Sigmoid colon (tissue), 7 donors: ENCODE data around the gene SLBP. TPM values are rescaled to one million over a fixed set of nuclear protein-coding genes. Genes with fewer than 3 reads are reported as not detected.

Experiments used
- DNase-seq: peaks from one replicate; pipeline ENCODE4 v3.0.0-alpha.2; 2019
- H3K27ac ChIP-seq, 4 donors: fragments of 200-600 bp; sonication (generic); one replicate each; pipeline ENCODE4 v1.5.1; 2016 to 2019; ENCODE audit warnings: mild to moderate bottlenecking in 1 of 4
- H3K27me3 ChIP-seq, 3 donors: fragments of 200-600 bp; sonication (generic); one replicate each; pipeline ENCODE4 v1.5.1; 2019; ENCODE audit warnings: mild to moderate bottlenecking in 1 of 3
- H3K36me3 ChIP-seq, 4 donors: fragments of 200-600 bp; sonication (generic); one replicate each; pipeline ENCODE4 v1.5.1; 2016 to 2019
- H3K4me1 ChIP-seq, 4 donors: fragments of 200-600 bp; sonication (generic); one replicate each; pipeline ENCODE4 v1.5.1; 2017 to 2019
- H3K4me3 ChIP-seq, 4 donors: fragments of 200-600 bp; sonication (generic); one replicate each; pipeline ENCODE4 v1.5.1; 2017 to 2019; ENCODE audit warnings: mild to moderate bottlenecking in 2 of 4, moderate library complexity in 1 of 4
- H3K9me3 ChIP-seq, 4 donors: fragments of 200-600 bp in 3 of 4; sonication (generic) in 3 of 4; one replicate each; pipeline versions ENCODE4 v1.5.1 to v1.6.1; 2013 to 2019
- EP300 ChIP-seq, 4 donors: sonication (generic); formaldehyde crosslinking; IDR thresholded peaks; one replicate each; pipeline ENCODE4 v1.6.1; 2017; ENCODE audit warnings: antibody characterized with exemption in 4 of 4
- POLR2A ChIP-seq, 2 donors: fragments of 450-650 bp; IDR thresholded peaks; one replicate each; pipeline ENCODE4 v1.6.1; 2016; ENCODE audit warnings: antibody characterized with exemption in 2 of 2, mild to moderate bottlenecking in 2 of 2, moderate library complexity in 2 of 2
- POLR2AphosphoS5 ChIP-seq, 4 donors: sonication (generic); formaldehyde crosslinking; IDR thresholded peaks; one replicate each; pipeline ENCODE4 v1.6.1; 2017; ENCODE audit warnings: antibody characterized with exemption in 4 of 4
- WGBS, 2 donors: extraction: QIAGEN DNeasy Blood & Tissue Kit; methylation state at CpG; one replicate each; pipeline ENCODE4 v1.1.7; 2013; 5-methylcytosine and 5-hydroxymethylcytosine counted together
- intact Hi-C: fragments of 100-400 bp; cut with DNase I; formaldehyde crosslinking; loops from one replicate; pipeline ENCODE4 v1.15.1; 2023
- polyA plus RNA-seq, 3 donors: library from polyadenylated mRNA; stranded (reverse); fragments of 200-250 nt; gene quantifications; one replicate each; pipeline ENCODE4 v1.2.3, GENCODE V29; 2013
- total RNA-seq, 4 donors: library from RNA; depleted of rRNA; stranded (reverse); fragments of >200 nt; gene quantifications; one replicate each; pipeline ENCODE4 v1.1.0, GENCODE V29; 2016
- TF ChIP-seq, protein P1 (sequence below), 4 experiments: fragments of 450-650 bp in 3 of 4; fragments of 200-600 bp in 1 of 4; IDR thresholded peaks; one replicate each; pipeline ENCODE4 v1.5.1; 2016 to 2019; ENCODE audit warnings: antibody characterized with exemption in 4 of 4, mild to moderate bottlenecking in 3 of 4, moderate library complexity in 2 of 4
- donor health status: healthy with polysubstance abuse.
- donor health status: Bipolar disorder and iron deficiency.
- donor health status: healthy.

SLBP gene
- total and polyA plus RNA-seq, 7 donors, result 32.3 to 48.9 (median 36.0) TPM

DNA sequence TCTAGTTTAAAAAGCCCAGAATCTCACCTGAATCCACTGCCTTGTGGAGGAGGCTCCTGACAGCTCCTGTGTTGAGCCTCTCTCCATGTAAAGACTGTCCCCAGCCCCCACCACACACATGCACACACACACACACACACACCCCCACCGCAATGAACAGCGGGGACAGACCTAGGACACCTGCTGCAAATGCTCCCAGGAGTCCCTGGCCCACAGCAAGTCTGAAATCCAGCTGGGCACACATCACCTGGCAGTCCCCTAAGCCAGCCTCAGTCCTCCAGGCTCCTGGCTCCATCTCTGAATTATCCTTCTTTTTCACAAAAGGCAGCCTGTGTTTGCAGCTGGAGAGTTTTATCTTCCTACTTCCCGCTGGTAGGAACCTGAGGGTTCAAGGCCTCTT, 21.4 kb downstream of the SLBP start:
- DNase-seq, result peak; percentile 30
- Histone ChIP-seq H3K9me3 (no peaks in the 10 kb centered on the region), H3K27me3 (no peaks in the 10 kb centered on the region), H3K4me3 (no peak overlapping the region), H3K4me1 (no peaks in the 10 kb centered on the region), H3K27ac (no peak overlapping the region), H3K36me3 (peaks cover 0 to 53% (median 34%) of the 10 kb centered on the region in 4 donors)
- WGBS, 2 donors, result 99% methylated on average over 3 of the region's 3 CpGs
- intact Hi-C loops, result no loop called here
- TF ChIP-seq POLR2A (IDR thresholded peaks at IDR 0.05), result no peak
- TF ChIP-seq POLR2AphosphoS5 (IDR thresholded peaks at IDR 0.05), result no peak
- no peak for TF ChIP-seq EP300 (IDR thresholded peaks at IDR 0.05)
- TF ChIP-seq, protein P1, sequence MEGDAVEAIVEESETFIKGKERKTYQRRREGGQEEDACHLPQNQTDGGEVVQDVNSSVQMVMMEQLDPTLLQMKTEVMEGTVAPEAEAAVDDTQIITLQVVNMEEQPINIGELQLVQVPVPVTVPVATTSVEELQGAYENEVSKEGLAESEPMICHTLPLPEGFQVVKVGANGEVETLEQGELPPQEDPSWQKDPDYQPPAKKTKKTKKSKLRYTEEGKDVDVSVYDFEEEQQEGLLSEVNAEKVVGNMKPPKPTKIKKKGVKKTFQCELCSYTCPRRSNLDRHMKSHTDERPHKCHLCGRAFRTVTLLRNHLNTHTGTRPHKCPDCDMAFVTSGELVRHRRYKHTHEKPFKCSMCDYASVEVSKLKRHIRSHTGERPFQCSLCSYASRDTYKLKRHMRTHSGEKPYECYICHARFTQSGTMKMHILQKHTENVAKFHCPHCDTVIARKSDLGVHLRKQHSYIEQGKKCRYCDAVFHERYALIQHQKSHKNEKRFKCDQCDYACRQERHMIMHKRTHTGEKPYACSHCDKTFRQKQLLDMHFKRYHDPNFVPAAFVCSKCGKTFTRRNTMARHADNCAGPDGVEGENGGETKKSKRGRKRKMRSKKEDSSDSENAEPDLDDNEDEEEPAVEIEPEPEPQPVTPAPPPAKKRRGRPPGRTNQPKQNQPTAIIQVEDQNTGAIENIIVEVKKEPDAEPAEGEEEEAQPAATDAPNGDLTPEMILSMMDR (IDR thresholded peaks at IDR 0.05), result no peak

DNA sequence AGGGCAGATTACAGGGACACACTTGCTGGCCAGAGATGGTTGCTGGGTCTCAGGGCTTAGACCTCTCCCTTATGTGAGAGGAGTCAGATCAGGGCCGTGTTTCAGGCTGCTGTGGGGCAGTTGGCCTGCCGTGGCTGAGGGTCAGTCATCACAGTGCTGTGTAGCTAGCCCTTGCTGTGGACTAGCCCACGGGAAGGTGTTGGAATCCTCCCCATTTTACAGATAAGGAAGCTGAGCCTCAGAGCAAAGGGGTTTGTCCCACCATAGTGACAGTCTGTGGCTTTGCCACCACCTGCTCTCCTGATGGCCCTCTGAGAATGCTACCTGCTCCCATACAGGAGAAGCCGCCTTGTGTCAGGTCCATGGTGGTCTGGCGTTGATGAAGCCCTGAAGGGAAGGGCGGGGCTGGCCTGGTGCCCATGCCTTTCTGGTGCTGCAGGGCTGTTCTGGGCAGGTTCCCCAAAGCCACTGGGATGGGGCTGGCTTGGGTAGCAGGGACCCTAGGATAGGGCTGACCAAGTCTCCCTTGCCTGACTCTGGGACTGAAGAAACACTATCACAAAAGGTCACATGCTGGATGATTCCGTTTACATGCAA, 25.6 kb downstream of the SLBP start:
- H3K36me3 ChIP-seq, result peaks cover 0 to 15% (median 6%) of the 10 kb centered on the region in 4 donors
- 45 to 70% methylated on average over 7 of the region's 7 CpGs for WGBS, 2 donors
- TF ChIP-seq POLR2A (IDR thresholded peaks at IDR 0.05), result no peak
- TF ChIP-seq POLR2AphosphoS5 (IDR thresholded peaks at IDR 0.05), result no peak
- TF ChIP-seq, protein P1 (IDR thresholded peaks at IDR 0.05), result no peak
- no peak for TF ChIP-seq EP300 (IDR thresholded peaks at IDR 0.05)
- no peaks in the 10 kb centered on the region for H3K9me3 ChIP-seq
- no peak for DNase-seq
- no peak overlapping the region for H3K27ac ChIP-seq
- no peak overlapping the region for H3K4me3 ChIP-seq
- H3K4me1 ChIP-seq, result peaks cover 0 to 20% (median 11%) of the 10 kb centered on the region in 4 donors
- H3K27me3 ChIP-seq, result no peaks in the 10 kb centered on the region
- intact Hi-C loops, result no loop called here

DNA sequence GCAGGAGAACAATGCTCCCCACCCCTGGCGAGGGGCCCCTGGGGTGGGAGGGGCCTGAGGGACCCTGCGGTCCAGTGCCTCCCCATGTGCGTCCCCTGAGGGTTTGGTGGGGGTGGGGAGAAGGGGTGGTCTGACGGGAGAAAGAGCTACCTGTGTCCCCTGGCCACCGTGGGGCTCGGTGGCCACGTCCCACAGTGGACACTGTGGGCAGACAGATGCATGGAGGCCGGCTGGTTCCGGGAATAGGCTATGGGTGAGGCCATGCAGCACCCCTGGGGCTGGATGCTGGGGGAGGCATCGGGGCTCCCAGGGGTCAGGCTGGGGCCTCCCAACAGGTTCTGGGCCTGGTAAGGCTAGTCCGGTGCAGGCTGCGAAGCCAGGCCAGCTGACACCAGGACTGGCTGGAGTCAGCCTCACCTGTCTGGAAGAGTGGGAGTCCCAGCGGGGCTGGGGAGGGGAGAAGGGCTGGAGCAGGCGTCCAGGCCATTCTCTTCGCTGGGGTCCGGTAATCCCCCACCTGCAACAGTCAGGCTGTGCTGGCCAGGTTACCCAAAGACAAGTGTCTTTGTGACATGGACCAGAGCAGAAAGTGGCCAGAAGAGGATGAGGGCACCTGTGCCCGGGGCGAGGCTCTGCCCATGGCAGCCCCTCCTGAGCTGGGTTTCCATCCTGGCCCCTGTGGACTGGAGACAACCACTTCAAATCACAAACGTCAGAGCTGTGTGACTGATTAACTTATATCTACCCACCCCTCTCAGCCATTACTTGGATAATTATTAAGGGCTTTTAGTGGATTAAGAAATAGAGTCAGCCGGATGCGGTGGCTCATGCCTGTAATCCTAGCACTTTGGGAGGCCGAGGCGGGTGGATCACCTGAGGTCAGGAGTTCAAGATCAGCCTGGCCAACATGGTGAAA, 26.6 kb downstream of the SLBP start:
- TF ChIP-seq, protein P1 (IDR thresholded peaks at IDR 0.05), result no peak
- TF ChIP-seq POLR2AphosphoS5 (IDR thresholded peaks at IDR 0.05), result no peak
- TF ChIP-seq EP300 (IDR thresholded peaks at IDR 0.05), result no peak
- no peak for TF ChIP-seq POLR2A (IDR thresholded peaks at IDR 0.05)
- peaks cover 0 to 5% (median under 1%) of the 10 kb centered on the region in 4 donors for H3K36me3 ChIP-seq
- H3K27ac ChIP-seq, result peak overlapping the region; percentile 72 to 81 (median 79)
- no peaks in the 10 kb centered on the region for H3K9me3 ChIP-seq
- no peak for DNase-seq
- no peak overlapping the region for H3K4me3 ChIP-seq
- 62 to 86% methylated on average over 23 of the region's 23 CpGs for WGBS, 2 donors
- peaks cover 0 to 20% (median 11%) of the 10 kb centered on the region in 4 donors for H3K4me1 ChIP-seq
- no peaks in the 10 kb centered on the region for H3K27me3 ChIP-seq
- intact Hi-C loops, result loop anchor here (2.0 kb wide), 1 partner anchor 27 kb away; the partner anchor contains the start of gene SLBP

DNA sequence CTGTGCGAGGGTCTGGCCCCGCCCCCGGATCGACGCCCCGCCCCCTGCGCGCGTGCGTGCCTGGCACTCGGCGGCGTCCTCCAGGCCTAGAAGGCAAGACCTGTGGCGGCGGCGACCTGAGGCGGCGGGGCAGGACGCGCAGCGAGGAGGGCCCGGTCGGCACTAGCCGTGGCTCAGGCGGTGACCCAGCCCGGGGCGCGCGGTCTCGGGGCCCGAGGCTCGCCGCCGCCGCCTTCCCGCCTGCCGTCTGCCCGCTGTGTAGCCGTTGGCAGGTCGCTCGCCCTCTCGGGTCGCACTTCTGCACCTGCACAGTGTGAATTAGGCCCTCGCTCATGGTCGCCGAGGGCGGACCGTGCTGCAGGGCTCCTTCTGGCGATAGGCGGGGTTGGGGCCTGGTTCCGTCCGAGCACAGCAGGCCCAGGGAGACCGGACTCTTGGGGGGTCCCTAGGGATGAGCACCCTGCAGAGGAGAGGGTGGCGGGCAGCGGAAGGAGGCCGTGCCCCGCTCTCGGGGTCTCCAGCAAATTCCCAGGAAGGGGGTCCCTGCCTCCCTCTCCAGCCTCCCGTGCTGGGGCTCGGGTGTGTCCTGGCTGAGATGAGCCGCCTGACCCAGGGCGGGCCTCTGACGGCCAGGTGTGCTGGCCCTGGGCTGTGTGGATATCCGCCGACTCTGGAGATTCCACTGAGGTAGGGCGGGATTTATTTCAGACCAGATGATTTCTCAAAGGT, 27.4 kb downstream of the SLBP start:
- no peak for TF ChIP-seq POLR2AphosphoS5 (IDR thresholded peaks at IDR 0.05)
- TF ChIP-seq, protein P1 (IDR thresholded peaks at IDR 0.05), result no peak
- no peak for TF ChIP-seq EP300 (IDR thresholded peaks at IDR 0.05)
- TF ChIP-seq POLR2A (IDR thresholded peaks at IDR 0.05), result no peak
- Histone ChIP-seq H3K27me3 (no peaks in the 10 kb centered on the region), H3K4me3 (peak overlapping the region; percentile 24 to 78 (median 56)), H3K9me3 (no peaks in the 10 kb centered on the region), H3K27ac (peak overlapping the region; percentile 72 to 81 (median 79)), H3K4me1 (peaks cover 0 to 20% (median 11%) of the 10 kb centered on the region in 4 donors), H3K36me3 (no peaks in the 10 kb centered on the region)
- DNase-seq, result peak; percentile 95
- WGBS, 2 donors, result 15 to 29% methylated on average over 66 of the region's 66 CpGs
- intact Hi-C loops, result loop anchor here (1.0 to 2.0 kb wide), 2 partner anchors 28 to 39 kb away; partner anchors contain the start of gene SLBP
